Activated T-helper 2 cell treated with anti-CD3 and anti-CD28 coated beads, Interferon-gamma antibody, Interleukin-2, Interleukin-4, amounts not matched to agents 10 μg/mL and 5 μg/mL and 100 μg/mL, durations not matched to agents 14 hours and 24 hours and 36 hours (primary cell): ENCODE measurements around the gene OR52E6. TPM values are rescaled to one million over a fixed set of nuclear protein-coding genes. Genes with fewer than 3 reads are reported as not detected.

Experiments used
- DNase-seq: peaks from one replicate; pipeline ENCODE4 v3.0.0; 2021; ENCODE audit warnings: low spot score
- H3K27ac Mint-ChIP-seq: one replicate; pipeline ENCODE4 v1.8.0; 2021; ENCODE audit warnings: mixed read lengths
- H3K27me3 Mint-ChIP-seq: one replicate; pipeline ENCODE4 v1.8.0; 2021; ENCODE audit warnings: low read depth, mixed read lengths
- H3K36me3 Mint-ChIP-seq: one replicate; pipeline ENCODE4 v1.8.0; 2021; ENCODE audit warnings: low read depth, mixed read lengths
- H3K4me1 Mint-ChIP-seq: one replicate; pipeline ENCODE4 v1.8.0; 2021; ENCODE audit warnings: low read depth, mixed read lengths
- H3K4me3 Mint-ChIP-seq: one replicate; pipeline ENCODE4 v1.8.0; 2021; ENCODE audit warnings: low read depth, mild to moderate bottlenecking, moderate library complexity, mixed read lengths
- H3K9me3 Mint-ChIP-seq: one replicate; pipeline ENCODE4 v1.8.0; 2021; ENCODE audit warnings: mixed read lengths
- intact Hi-C: fragments of 100-400 bp; cut with micrococcal nuclease; formaldehyde crosslinking; loops from one replicate; pipeline ENCODE4 v1.15.1; 2023
- total RNA-seq: library from RNA; stranded (reverse); gene quantifications from 2 replicates; pipeline ENCODE4 v1.2.3, GENCODE V29; 2022

OR52E6 gene
- total RNA-seq = not detected in 2 replicates

DNA sequence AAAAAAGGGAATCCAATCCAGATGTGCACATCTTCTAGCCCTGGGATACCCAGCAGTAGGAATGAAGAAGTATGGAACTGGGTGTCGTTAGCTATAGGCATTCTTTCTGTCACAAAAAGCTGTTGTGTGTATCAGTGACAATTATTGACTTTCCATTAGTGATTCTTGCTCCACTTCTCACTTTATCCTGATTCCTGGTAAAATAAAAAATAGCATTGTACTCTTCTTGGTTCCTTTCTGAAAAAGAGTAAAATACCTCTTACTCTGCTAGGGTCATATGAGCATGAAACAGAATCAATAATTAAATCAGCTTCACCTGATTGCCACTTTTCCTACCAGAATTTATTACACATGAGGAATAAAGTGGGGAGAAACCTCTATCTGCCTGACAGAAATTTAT is at the start of gene OR52E6:
Gene OR52E6, minus strand, starts transcription at position 101 of the 400 bp plus-strand sequence. Its CDS starts 0 bp downstream, at position 101.
- intact Hi-C loops = no loop called here
- no peak within 1 kb of the TSS for H3K27ac Mint-ChIP-seq
- no peak within 1 kb of the TSS for H3K4me3 Mint-ChIP-seq
- DNase-seq = no peak
- no peaks in the 10 kb centered on the region for H3K27me3 Mint-ChIP-seq
- H3K4me1 Mint-ChIP-seq = no peaks in the 10 kb centered on the region
- no peaks in the 10 kb centered on the region for H3K36me3 Mint-ChIP-seq
- H3K9me3 Mint-ChIP-seq = no peaks in the 10 kb centered on the region

DNA sequence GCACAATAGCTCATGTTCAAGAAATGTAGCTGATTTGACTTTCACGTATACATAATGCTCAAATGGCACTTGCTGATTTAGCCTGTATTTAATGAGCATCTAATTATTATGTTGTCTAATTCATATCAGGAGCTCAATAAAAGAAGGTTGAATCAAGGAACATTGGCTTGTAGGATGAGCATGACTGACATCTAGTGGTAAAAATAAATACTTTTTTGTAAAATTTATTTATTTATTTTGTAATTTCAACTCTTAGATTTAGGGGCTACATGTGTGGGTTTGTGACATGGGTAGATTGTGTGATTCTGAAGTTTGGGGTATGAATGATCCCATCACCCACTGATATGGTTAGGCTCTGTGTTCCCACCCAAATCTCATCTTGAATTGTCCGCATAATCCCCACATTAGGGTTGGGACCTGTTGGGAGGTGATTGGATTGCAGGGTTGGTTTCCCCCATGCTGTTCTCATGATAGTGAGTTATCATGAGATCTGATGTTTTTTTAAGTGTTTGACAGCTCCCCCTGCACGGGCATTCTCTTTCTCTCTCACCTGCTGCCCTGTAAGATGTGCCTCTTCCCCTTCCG is 49.6 kb upstream of the OR52E6 start:
- no peak for DNase-seq
- H3K27ac Mint-ChIP-seq = no peak overlapping the region
- no peak overlapping the region for H3K4me3 Mint-ChIP-seq
- no peaks in the 10 kb centered on the region for H3K9me3 Mint-ChIP-seq
- intact Hi-C loops = no loop called here
- H3K36me3 Mint-ChIP-seq = no peaks in the 10 kb centered on the region
- H3K4me1 Mint-ChIP-seq = no peaks in the 10 kb centered on the region
- H3K27me3 Mint-ChIP-seq = peaks cover 3% of the 10 kb centered on the region

DNA sequence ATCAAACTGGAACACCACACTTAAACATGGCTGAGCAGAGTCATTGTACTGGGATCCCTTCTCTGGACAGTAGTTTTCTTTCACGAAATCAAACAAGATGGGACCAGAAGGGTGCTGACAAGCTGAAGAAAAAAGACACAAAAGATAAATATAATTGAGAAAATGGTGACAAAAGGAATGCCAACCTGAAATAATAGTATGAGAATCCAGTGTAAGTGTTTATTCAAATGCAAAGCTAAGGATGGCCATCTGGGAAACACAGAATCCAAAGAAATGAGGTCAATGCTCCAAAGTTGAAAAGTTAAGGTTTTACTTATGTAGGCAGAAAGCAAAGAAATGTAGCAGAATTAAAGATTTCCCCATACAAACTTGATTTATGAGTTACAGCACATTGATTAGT is 46.0 kb upstream of the OR52E6 start:
- DNase-seq = no peak
- Mint-ChIP-seq H3K9me3 (no peaks in the 10 kb centered on the region), H3K27ac (no peak overlapping the region), H3K36me3 (no peaks in the 10 kb centered on the region), H3K4me3 (no peak overlapping the region), H3K27me3 (peaks cover 3% of the 10 kb centered on the region), H3K4me1 (no peaks in the 10 kb centered on the region)
- intact Hi-C loops = no loop called here

DNA sequence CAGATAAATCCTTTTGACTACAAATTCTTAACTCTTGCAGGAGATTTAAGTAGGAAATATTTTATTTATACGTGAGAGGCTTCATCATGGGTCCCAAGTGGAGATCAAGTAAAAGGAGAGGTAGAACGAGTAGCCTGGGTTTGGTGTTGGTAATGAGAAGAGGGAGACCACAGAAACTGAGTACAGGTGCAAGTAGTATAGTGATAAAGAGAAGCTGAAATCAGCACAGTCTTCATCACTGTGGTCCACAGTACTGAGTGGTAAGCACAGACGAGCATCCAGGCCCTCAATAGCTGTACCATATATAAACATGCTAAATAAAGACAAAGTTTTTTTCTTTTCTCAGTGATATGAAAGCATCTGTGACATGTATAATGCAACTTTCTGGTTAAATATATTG is 45.5 kb upstream of the OR52E6 start:
- DNase-seq = no peak
- H3K27ac Mint-ChIP-seq = no peak overlapping the region
- no peaks in the 10 kb centered on the region for H3K36me3 Mint-ChIP-seq
- no peaks in the 10 kb centered on the region for H3K4me1 Mint-ChIP-seq
- intact Hi-C loops = no loop called here
- H3K27me3 Mint-ChIP-seq = peaks cover 3% of the 10 kb centered on the region
- H3K9me3 Mint-ChIP-seq = no peaks in the 10 kb centered on the region
- no peak overlapping the region for H3K4me3 Mint-ChIP-seq

DNA sequence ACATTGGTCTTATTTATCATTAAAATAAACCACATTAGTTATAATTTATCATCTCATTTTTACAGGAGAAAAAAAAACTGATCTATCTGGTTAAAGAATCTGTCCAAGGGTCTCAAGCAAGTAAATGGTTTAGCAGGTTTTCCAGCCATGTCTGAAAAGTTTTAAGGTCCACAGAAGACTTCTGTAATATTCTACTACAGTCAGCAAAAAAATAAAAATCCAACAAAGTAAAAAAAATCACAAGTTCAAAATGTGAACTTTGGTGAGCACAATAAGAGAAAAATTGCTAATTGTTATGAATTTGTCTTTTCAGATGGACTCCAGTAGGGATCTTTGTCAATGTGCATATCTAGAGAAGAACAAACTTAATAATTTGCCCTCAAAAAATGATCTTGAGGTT is 40.1 kb upstream of the OR52E6 start:
- no peak overlapping the region for H3K4me3 Mint-ChIP-seq
- no peaks in the 10 kb centered on the region for H3K9me3 Mint-ChIP-seq
- H3K27me3 Mint-ChIP-seq = no peaks in the 10 kb centered on the region
- intact Hi-C loops = no loop called here
- no peak overlapping the region for H3K27ac Mint-ChIP-seq
- no peaks in the 10 kb centered on the region for H3K36me3 Mint-ChIP-seq
- no peaks in the 10 kb centered on the region for H3K4me1 Mint-ChIP-seq
- no peak for DNase-seq

DNA sequence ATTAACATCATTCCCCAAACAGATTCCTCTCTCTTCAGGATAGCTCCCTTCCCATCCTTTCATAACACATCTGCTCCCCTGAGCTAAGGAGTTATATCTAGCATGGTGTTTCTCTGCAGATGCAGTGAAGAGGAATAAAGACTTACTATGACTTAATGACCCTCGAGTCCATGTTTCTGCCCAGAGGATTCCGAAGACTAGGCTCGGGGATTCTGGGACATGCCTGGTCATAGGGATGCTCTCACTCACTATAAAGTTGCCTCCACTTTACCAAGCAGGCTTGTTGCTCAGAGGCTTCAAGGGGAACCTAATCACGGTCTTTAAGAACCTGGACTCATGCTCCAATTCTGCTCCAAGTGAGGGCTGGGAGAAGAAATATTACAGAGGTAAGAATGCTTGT is 38.6 kb upstream of the OR52E6 start, which contains the start of gene OR52E4:
Gene OR52E4, plus strand, starts transcription at position 301 of the 400 bp plus-strand sequence. CDS start 3,664 bp downstream, outside the sequence.
- Mint-ChIP-seq H3K4me3 (no peak within 1 kb of the TSS), H3K4me1 (no peaks in the 10 kb centered on the region), H3K36me3 (no peaks in the 10 kb centered on the region), H3K9me3 (no peaks in the 10 kb centered on the region), H3K27ac (no peak within 1 kb of the TSS), H3K27me3 (no peaks in the 10 kb centered on the region)
- DNase-seq = no peak
- intact Hi-C loops = no loop called here

DNA sequence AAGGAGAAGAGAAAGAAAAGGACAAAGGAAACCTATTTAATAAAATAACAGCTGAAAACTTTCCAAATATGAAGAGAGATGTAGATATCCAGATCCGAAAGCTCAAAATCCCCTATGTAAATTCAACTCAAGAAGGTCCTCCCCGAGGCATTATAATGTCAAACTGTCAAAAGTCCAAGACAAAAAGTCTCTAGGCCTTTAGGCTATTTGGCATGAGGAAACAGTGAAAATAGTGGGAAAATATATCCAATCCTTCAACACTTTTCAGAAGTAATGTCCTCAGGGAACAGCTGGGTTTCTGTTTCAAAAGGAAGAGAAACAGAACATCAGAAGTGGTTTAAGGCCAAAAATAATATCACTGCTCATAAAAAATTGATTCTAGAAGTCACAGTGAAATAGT is 36.9 kb upstream of the OR52E6 start:
- no peaks in the 10 kb centered on the region for H3K36me3 Mint-ChIP-seq
- H3K27me3 Mint-ChIP-seq = no peaks in the 10 kb centered on the region
- no peak for DNase-seq
- H3K9me3 Mint-ChIP-seq = no peaks in the 10 kb centered on the region
- no peak overlapping the region for H3K4me3 Mint-ChIP-seq
- intact Hi-C loops = no loop called here
- H3K27ac Mint-ChIP-seq = no peak overlapping the region
- H3K4me1 Mint-ChIP-seq = no peaks in the 10 kb centered on the region

DNA sequence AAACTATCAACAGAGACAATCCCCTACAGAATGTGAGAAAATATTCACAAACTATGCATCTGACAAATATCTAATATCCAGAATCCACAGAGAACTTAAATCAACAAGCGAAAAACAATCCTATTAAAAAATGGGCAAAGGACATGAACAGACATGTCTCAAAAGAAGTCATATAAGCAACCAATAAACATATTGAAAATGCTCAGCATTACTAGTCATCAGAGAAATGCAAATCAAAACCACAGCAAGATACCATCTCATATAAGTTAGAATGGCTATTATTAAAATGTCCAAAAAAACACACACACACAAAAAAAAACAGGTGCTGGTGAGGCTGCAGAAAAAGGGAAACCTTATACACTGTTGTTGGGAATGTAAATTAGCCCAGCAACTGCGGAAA is 24.1 kb upstream of the OR52E6 start:
- no peak overlapping the region for H3K4me3 Mint-ChIP-seq
- no peak for DNase-seq
- H3K4me1 Mint-ChIP-seq = no peaks in the 10 kb centered on the region
- H3K36me3 Mint-ChIP-seq = no peaks in the 10 kb centered on the region
- no peak overlapping the region for H3K27ac Mint-ChIP-seq
- H3K27me3 Mint-ChIP-seq = no peaks in the 10 kb centered on the region
- H3K9me3 Mint-ChIP-seq = no peaks in the 10 kb centered on the region
- intact Hi-C loops = no loop called here

DNA sequence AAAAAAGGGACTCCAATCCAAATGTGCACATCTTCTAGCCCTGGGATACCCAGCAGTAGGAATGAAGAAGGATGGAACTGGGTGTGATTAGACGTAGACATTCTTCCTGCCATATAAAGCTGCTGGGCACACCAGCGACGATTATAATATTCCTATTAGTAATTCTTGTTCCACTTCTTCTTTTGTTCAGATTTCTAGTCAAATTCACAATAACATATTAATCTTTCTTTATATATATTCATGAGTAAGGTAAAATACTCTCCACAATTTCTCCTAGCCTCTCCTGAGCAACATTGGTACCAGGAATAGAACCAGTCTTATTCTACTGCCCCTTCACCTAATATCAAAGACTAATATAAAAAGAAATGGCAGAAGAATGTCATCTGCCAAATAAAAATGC is 15.9 kb upstream of the OR52E6 start, which contains the start of gene OR52E8:
Gene OR52E8, minus strand, starts transcription at position 101 of the 400 bp plus-strand sequence. Its CDS starts 0 bp downstream, at position 101.
- Mint-ChIP-seq H3K4me3 (no peak within 1 kb of the TSS), H3K4me1 (no peaks in the 10 kb centered on the region), H3K36me3 (no peaks in the 10 kb centered on the region), H3K9me3 (no peaks in the 10 kb centered on the region), H3K27ac (no peak within 1 kb of the TSS), H3K27me3 (no peaks in the 10 kb centered on the region)
- intact Hi-C loops = no loop called here
- DNase-seq = no peak

DNA sequence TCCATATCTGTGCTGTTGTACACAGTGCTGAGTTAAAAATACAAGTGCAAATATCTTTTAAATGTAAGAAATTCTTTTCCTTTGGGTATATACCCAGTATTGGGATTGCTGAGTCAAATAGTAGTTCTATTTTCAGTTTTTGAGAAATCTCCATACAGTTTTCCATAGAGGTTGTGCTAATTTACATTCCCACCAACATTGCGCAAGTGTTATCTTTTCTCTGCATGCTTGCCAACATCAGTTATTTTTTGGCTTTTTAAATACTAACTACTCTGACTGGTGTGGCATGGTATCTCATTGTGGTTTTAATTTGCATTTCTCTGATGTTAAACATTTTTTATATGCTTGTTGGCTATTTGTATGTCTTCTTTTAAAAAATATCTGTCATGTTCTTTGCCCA is 9.3 kb upstream of the OR52E6 start:
- Mint-ChIP-seq H3K27me3 (no peaks in the 10 kb centered on the region), H3K9me3 (no peaks in the 10 kb centered on the region), H3K27ac (no peak overlapping the region), H3K36me3 (no peaks in the 10 kb centered on the region), H3K4me1 (no peaks in the 10 kb centered on the region), H3K4me3 (no peak overlapping the region)
- intact Hi-C loops = no loop called here
- no peak for DNase-seq

DNA sequence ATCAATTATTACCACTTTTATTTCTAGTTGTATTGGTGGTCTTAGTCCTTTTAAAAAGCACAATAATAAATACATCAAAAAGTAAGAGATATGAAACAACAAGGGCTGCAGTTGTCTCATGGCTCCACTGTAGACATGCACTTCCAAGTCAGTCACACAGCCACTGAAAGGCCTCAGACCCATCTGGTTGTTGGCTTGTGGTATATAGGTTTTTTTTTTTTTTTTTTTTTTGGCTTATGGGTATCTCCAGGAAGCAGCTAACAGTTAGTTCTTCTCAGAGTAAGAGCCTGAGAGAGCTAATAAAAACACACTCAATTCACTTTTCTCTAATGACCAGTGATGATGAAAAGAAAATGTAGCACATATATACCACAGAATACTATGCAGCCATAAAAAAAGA is 6.0 kb upstream of the OR52E6 start:
- H3K4me1 Mint-ChIP-seq = no peaks in the 10 kb centered on the region
- no peak for DNase-seq
- no peaks in the 10 kb centered on the region for H3K9me3 Mint-ChIP-seq
- H3K4me3 Mint-ChIP-seq = no peak overlapping the region
- intact Hi-C loops = no loop called here
- H3K27me3 Mint-ChIP-seq = no peaks in the 10 kb centered on the region
- no peaks in the 10 kb centered on the region for H3K36me3 Mint-ChIP-seq
- H3K27ac Mint-ChIP-seq = no peak overlapping the region

DNA sequence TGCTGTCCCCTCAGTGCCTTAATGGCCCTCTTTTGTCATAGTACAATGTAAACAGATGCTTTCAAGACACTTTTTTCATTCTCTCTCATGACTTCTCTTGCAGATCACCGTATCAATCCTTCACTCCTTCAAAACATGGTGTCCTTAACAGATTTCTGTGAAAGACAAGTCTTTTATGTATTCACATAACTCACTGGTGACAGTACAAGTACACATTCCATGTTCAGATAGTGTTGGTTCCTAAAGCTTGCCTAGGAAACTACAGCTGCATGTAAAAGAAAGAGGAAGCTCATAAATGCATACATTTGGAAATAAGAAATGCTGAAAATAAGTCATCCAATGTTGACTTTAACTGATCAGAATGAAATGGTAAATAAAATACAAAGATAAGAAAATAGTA is 5.0 kb upstream of the OR52E6 start:
- no peaks in the 10 kb centered on the region for H3K36me3 Mint-ChIP-seq
- no peaks in the 10 kb centered on the region for H3K4me1 Mint-ChIP-seq
- no peaks in the 10 kb centered on the region for H3K9me3 Mint-ChIP-seq
- no peak overlapping the region for H3K4me3 Mint-ChIP-seq
- no peak for DNase-seq
- H3K27me3 Mint-ChIP-seq = no peaks in the 10 kb centered on the region
- H3K27ac Mint-ChIP-seq = no peak overlapping the region
- intact Hi-C loops = no loop called here

DNA sequence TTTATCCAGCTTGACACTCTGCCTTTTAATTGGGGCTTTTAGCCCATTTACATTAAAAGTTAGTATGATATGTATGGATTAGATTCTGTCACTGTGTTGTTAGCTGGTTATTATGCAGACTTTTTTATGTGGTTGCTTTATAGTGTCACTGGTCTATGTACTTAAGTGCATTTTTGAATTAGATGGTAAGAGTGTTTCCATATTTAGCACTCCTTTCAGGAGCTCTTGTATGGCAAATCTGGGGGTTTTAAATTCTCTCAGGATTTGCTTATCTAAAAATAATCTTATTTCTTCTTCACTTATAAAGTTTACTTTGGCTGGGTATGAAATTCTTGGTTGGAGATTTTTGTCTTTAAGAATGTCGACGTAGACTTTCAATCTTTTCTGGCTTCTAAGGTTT is 4.0 kb downstream of the OR52E6 start:
- no peak for DNase-seq
- Mint-ChIP-seq H3K27ac (no peak overlapping the region), H3K4me1 (no peaks in the 10 kb centered on the region), H3K36me3 (no peaks in the 10 kb centered on the region), H3K27me3 (no peaks in the 10 kb centered on the region), H3K9me3 (no peaks in the 10 kb centered on the region), H3K4me3 (no peak overlapping the region)
- intact Hi-C loops = no loop called here

DNA sequence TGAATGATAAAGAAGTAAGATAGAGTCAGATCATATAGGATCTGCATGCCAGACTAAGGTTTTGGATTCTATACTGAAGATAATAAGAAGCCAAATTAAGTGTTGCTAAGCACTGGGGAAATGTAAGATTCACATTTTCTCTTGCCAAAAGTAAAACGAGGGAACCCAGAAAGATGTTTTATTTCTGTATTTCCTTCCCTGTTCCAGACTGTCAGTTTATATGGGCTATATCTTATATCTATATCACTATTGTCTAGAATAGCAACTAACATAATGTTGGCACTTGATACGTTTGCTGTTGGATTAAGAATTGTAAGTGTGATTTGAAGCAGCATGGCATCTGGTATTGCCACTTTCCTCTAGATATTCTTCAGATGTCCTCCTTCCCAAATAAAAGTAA is 8.3 kb downstream of the OR52E6 start:
- no peaks in the 10 kb centered on the region for H3K36me3 Mint-ChIP-seq
- no peak overlapping the region for H3K27ac Mint-ChIP-seq
- no peaks in the 10 kb centered on the region for H3K27me3 Mint-ChIP-seq
- no peak overlapping the region for H3K4me3 Mint-ChIP-seq
- intact Hi-C loops = no loop called here
- no peaks in the 10 kb centered on the region for H3K9me3 Mint-ChIP-seq
- DNase-seq = no peak
- H3K4me1 Mint-ChIP-seq = no peaks in the 10 kb centered on the region
